Measurements from ENCODE around the gene FOXO1. TPM values are rescaled to one million over a fixed set of nuclear protein-coding genes. Genes with fewer than 3 reads are reported as not detected.

Gene FOXO1
- total RNA-seq, 4 donors from 2014 or later = 65.7 to 111 (median 87.5) TPM

DNA sequence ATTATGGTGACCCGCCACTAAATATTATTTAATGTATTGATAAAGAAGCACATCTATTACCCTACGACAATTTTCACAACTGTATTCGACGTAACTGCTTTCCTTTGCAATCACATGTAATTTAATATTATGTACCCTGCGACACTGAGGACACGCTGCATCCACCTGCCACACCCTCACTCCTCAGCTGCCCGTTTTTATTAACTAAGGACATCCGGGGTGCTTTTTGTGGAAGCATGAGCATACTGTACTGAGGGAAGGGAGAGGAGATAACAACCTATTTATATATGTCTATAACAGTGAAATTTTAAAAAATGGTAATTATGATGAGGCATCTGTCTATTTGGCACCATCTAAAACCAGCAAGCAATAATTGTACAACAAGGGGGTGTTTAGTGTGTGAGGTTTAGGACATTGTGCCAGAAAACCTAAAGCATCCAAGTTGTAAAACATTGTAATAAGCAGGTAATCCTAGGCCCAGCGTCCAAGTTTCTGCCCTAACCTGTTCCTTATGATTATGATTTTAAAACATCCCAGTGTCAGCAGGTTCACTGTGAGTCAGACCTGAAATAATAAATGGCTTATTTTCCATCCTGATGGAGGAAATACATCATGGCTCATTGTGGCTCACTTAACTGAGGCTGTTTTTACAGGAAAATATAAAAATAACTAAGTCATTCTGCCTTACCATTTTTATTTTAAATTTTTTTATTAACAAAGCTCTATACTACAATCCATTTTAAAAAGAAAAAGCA is 56.3 kb downstream of the FOXO1 start:
- no peak for TF ChIP-seq CTCF (IDR thresholded peaks at IDR 0.05)
- DNase-seq (ENCODE audit: low spot score) (no peak), ATAC-seq (ENCODE audit: low FRiP score) (no peak)

- no peak for TF ChIP-seq CTCF (IDR thresholded peaks at IDR 0.05)
- no peak for DNase-seq (ENCODE audit: low spot score)
- no peak for ATAC-seq (ENCODE audit: low FRiP score)
Measured at GRCh38 chr13:40608308-40608707, 58.1 kb downstream of the FOXO1 start.

- DNase-seq (ENCODE audit: low spot score) = no peak
- no peak for ATAC-seq (ENCODE audit: low FRiP score)
- no peak for TF ChIP-seq CTCF (IDR thresholded peaks at IDR 0.05)
Measured at GRCh38 chr13:40605573-40605972, 60.9 kb downstream of the FOXO1 start.

DNA sequence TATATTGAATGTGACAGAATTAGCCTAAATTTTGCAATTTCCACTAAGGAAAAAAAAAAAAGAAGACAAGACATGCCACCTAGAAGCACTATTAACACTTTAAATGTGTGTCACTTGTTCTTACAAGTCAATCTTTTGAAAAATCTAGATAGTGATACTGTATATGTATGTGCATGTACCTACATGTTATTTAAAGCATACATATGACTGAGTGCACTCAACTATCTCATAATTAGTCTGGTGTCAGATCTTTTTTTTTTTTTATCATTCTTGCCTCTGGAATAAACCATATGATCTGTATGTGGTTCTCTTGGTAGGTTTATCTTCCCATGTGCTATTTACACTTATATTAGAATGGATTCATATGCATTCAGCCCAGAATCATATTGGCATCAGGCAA is 62.3 kb downstream of the FOXO1 start:
- no peak for DNase-seq (ENCODE audit: low spot score)
- TF ChIP-seq CTCF (IDR thresholded peaks at IDR 0.05) = no peak
- ATAC-seq (ENCODE audit: low FRiP score) = no peak

DNA sequence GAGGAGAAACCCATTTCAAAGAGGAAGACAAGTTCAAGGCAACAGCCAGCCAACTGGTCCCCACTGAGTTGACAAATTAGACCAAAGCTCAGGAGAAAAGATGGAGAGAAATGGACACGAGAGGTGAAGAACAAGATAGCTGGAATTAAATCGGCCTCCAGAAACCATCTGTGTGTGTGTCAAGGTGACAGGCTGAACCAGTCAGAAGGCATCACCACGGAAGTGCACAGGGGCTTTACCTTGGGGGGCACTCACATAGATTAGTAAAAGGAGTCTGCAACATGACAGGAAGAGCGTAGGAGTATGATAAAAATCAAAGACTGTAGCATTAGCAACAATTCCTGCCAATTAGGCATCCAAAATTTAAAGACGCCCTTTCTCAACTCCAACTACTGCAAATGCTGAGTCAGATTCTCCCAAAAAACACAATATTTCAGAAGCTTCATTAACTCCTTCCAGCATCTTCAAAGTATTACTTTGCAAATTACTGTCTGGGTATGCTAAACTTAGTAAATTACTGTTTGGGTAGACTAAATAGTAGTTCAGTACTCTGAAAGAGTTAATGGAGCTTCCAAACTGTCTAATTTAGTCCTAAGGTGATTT is 66.2 kb downstream of the FOXO1 start:
- TF ChIP-seq CTCF (IDR thresholded peaks at IDR 0.05) = no peak
- DNase-seq (ENCODE audit: low spot score) (no peak), ATAC-seq (ENCODE audit: low FRiP score) (no peak)

- TF ChIP-seq CTCF (IDR thresholded peaks at IDR 0.05) = no peak
- DNase-seq (ENCODE audit: low spot score) (no peak), ATAC-seq (ENCODE audit: low FRiP score) (peak; percentile 16)
Measured at GRCh38 chr13:40599747-40600146, 66.7 kb downstream of the FOXO1 start.

- no peak for TF ChIP-seq CTCF (IDR thresholded peaks at IDR 0.05)
- no peak for ATAC-seq (ENCODE audit: low FRiP score)
Measured at GRCh38 chr13:40599124-40599523, 67.3 kb downstream of the FOXO1 start.

More at GRCh38 chr13:40599124-40599523, 67.3 kb downstream of the FOXO1 start:
- DNase-seq (ENCODE audit: low spot score) = no peak

All from omental fat pad (tissue), 4 donors.